Ishikawa (cell line): Measurements from ENCODE around the gene DYNC1I1.

Experiments
- EP300 ChIP-seq: IDR thresholded peaks from 2 replicates; pipeline ENCODE4 v1.6.1; 2012; ENCODE audit warnings: borderline replicate concordance
- TF ChIP-seq, protein P1 (sequence below): IDR thresholded peaks from 2 replicates; pipeline ENCODE4 v1.6.1; 2012

DNA sequence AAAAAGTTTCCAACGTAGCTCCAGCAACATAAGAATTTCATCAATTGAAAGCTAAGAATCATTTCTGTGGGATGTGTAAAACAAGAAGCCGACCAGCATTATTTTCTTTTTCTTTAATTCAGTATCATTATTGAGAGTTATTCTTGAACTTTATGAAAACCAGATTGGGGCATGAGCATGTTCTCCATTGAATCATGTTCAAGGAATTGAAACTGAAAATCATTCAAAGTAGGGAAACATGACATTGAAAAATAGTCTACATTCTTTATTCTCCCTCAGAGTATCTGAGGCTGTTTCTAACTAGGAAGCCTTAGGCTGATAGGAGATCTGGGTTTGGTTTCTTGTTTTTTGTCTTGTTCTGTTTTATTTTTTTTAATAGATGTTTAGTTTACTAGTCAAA is 253.7 kb downstream of the DYNC1I1 start:
- no peak for TF ChIP-seq EP300
- TF ChIP-seq, protein P1, sequence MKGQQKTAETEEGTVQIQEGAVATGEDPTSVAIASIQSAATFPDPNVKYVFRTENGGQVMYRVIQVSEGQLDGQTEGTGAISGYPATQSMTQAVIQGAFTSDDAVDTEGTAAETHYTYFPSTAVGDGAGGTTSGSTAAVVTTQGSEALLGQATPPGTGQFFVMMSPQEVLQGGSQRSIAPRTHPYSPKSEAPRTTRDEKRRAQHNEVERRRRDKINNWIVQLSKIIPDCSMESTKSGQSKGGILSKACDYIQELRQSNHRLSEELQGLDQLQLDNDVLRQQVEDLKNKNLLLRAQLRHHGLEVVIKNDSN, result no peak
